Naive thymus-derived CD8-positive, alpha-beta T cell (primary cell): Measurements from ENCODE around the gene PREX1. TPM values are rescaled to one million over a fixed set of nuclear protein-coding genes. Genes with fewer than 3 reads are reported as not detected.
A peak's percentile ranks its signal among the peaks of the same experiment; 100 is the strongest.
"Not testable (repeated sequence)": the region's sequence is repeated elsewhere in the genome, so short reads cannot be mapped to it uniquely, and the experiment has no call there.

Experiments
- ATAC-seq, 2 donors: fragments of 150-1000 bp; cut with Tn5 transposase in 1 of 2; sonication (Bioruptor Pico), chemical (Tn5 transposase) in 1 of 2; 1 replicate in 1 of 2; 2 replicates in 1 of 2; pipeline ENCODE4 v1.10.0; 2021; ENCODE audit warnings: mild to moderate bottlenecking in 2 of 2, moderate library complexity in 2 of 2
- POLR2A ChIA-PET: fragments of 350-600 bp; sonication (Branson Sonifier 250); formaldehyde crosslinking; loops from one replicate; lab custom pipeline; 2021; ENCODE audit warnings: antibody characterized with exemption; lab: Charles Lee
- DNase-seq, 10 donors: peaks; one replicate each; pipeline versions ENCODE4 v3.0.0 to v3.0.0-alpha.2; 2020 to 2022
- H3K27ac Mint-ChIP-seq, 10 donors: one replicate each; pipeline ENCODE4 v1.8.0; 2020 to 2022; ENCODE audit warnings: mild to moderate bottlenecking in 10 of 10, mixed read lengths in 10 of 10, moderate library complexity in 4 of 10, inconsistent platforms in 1 of 10
- H3K27me3 Mint-ChIP-seq, 5 donors: one replicate each; pipeline ENCODE4 v1.8.0; 2021 to 2022; ENCODE audit warnings: mixed read lengths in 5 of 5
- H3K36me3 Mint-ChIP-seq, 3 donors: one replicate each; pipeline ENCODE4 v1.8.0; 2020 to 2022; ENCODE audit warnings: mixed read lengths in 3 of 3, mild to moderate bottlenecking in 2 of 3, inconsistent platforms in 1 of 3
- H3K4me1 Mint-ChIP-seq, 4 donors: one replicate each; pipeline ENCODE4 v1.8.0; 2021 to 2022; ENCODE audit warnings: mixed read lengths in 4 of 4
- H3K4me3 Mint-ChIP-seq, 10 donors: one replicate each; pipeline ENCODE4 v1.8.0; 2020 to 2022; ENCODE audit warnings: mild to moderate bottlenecking in 10 of 10, mixed read lengths in 10 of 10, moderate library complexity in 6 of 10, inconsistent platforms in 1 of 10
- H3K9me3 Mint-ChIP-seq, 9 donors: one replicate each; pipeline ENCODE4 v1.8.0; 2020 to 2022; ENCODE audit warnings: mixed read lengths in 9 of 9, mild to moderate bottlenecking in 3 of 9, inconsistent platforms in 1 of 9, moderate library complexity in 1 of 9
- polyA plus RNA-seq, 3 donors: library from polyadenylated mRNA; unstranded; fragments of 300-500 nt; fragmentation: Illumina TruSeq; gene quantifications; one replicate each; pipeline ENCODE4 v1.2.3, GENCODE V29; 2021
- total RNA-seq, 8 experiments: library from RNA in 2 of 8; stranded (reverse) in 2 of 8; gene quantifications; one replicate each; pipeline ENCODE4 v1.2.3 and lab custom pipeline; 2021 to 2026

Gene PREX1
- total and polyA plus RNA-seq, 5 experiments from 2014 or later = 14.4 to 141 (median 38.5) TPM

- no peaks in the 10 kb centered on the region for H3K27me3 Mint-ChIP-seq
- peak overlapping the region in 9 of 10 donors; percentile 87 to 98 (median 97) for H3K27ac Mint-ChIP-seq
- no peaks in the 10 kb centered on the region for H3K9me3 Mint-ChIP-seq
- peaks cover 0 to 5% (median 1%) of the 10 kb centered on the region in 3 donors for H3K36me3 Mint-ChIP-seq
- DNase-seq (no peak), ATAC-seq (peak in 1 of 2 donors; percentile 17)
- peaks cover 6 to 74% (median 27%) of the 10 kb centered on the region in 4 donors for H3K4me1 Mint-ChIP-seq
- POLR2A ChIA-PET = interaction anchor here (1.9 to 6.2 kb wide), 3 partner anchors 12 to 66 kb away, joined by 5 to 43 read pairs (median 9); partner anchors contain the start of gene PREX1
- peak overlapping the region in 9 of 10 donors; percentile 62 to 97 (median 66) for H3K4me3 Mint-ChIP-seq
Measured at GRCh38 chr20:48816282-48817205, 11.3 kb downstream of the PREX1 start.

GRCh38 chr20:48815537-48815936 lies 12.3 kb downstream of the PREX1 start:
- Mint-ChIP-seq H3K9me3 (no peaks in the 10 kb centered on the region), H3K27me3 (no peaks in the 10 kb centered on the region), H3K4me3 (peak overlapping the region in 7 of 10 donors; percentile 2 to 84 (median 46)), H3K4me1 (peaks cover 10 to 70% (median 30%) of the 10 kb centered on the region in 4 donors), H3K36me3 (peaks cover 0 to 6% (median 3%) of the 10 kb centered on the region in 3 donors), H3K27ac (peak overlapping the region in 6 of 10 donors; percentile 60 to 98 (median 94))
- ATAC-seq (no peak), DNase-seq (no peak)
- POLR2A ChIA-PET = no interaction called here

- no peak for ATAC-seq
- Mint-ChIP-seq H3K27me3 (no peaks in the 10 kb centered on the region), H3K36me3 (peaks cover 0 to 4% (median 3%) of the 10 kb centered on the region in 3 donors), H3K4me3 (peak overlapping the region in 5 of 10 donors; percentile 4 to 51 (median 12)), H3K4me1 (peaks cover 18 to 66% (median 32%) of the 10 kb centered on the region in 4 donors), H3K27ac (peak overlapping the region in 5 of 10 donors; percentile 60 to 98 (median 93)), H3K9me3 (no peaks in the 10 kb centered on the region)
- POLR2A ChIA-PET = interaction anchor here (1.0 kb wide), 1 partner anchor 14 kb away, joined by 3 read pairs; no protein-coding TSS in a partner anchor
- no peak for DNase-seq
Measured at GRCh38 chr20:48814633-48815032, 13.2 kb downstream of the PREX1 start.

DNA sequence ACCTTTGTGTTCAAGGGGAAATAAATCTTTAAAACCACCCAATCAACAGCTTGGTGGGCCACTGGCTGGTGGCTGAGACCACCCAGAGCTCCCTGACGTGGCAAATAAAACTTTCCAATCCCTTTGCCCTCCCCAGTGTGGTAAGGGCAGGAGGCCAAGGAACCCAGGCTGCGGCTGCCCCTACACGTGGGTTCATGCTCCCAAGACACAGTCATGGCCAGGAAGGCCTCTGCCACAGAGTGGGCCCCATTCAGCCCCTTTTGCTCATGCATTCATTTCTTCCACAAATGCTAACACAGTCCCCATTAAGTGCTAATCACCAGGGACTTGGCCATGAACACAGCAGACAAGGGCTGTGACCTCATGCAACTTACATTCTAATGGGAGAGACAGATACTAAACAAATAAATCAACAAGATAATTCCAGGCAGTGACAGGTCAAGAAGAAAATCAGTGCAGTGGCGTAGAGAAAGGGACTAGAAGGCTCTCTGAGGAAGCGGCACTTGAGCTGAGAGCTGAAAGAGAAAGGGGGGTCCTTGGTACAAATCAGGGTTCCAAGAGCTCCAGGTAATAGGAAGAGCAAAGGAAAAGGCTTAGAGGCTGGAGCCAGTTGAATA lies 13.8 kb downstream of the PREX1 start:
- DNase-seq (no peak), ATAC-seq (no peak)
- no peak overlapping the region for H3K4me3 Mint-ChIP-seq
- H3K36me3 Mint-ChIP-seq = peaks cover 0 to 4% (median 3%) of the 10 kb centered on the region in 3 donors
- H3K27ac Mint-ChIP-seq = no peak overlapping the region
- H3K9me3 Mint-ChIP-seq = no peaks in the 10 kb centered on the region
- POLR2A ChIA-PET = interaction anchor here (0.7 to 1.3 kb wide), 5 partner anchors 9 to 79 kb away, joined by 3 to 8 read pairs (median 3); no protein-coding TSS in a partner anchor
- H3K27me3 Mint-ChIP-seq = no peaks in the 10 kb centered on the region
- peaks cover 23 to 65% (median 34%) of the 10 kb centered on the region in 4 donors for H3K4me1 Mint-ChIP-seq

- Mint-ChIP-seq H3K27ac (no peak overlapping the region), H3K27me3 (no peaks in the 10 kb centered on the region), H3K4me1 (peaks cover 30 to 65% (median 38%) of the 10 kb centered on the region in 4 donors), H3K36me3 (peaks cover 0 to 8% (median 8%) of the 10 kb centered on the region in 3 donors), H3K9me3 (peaks cover 0 to 3% (median 0%) of the 10 kb centered on the region in 9 donors), H3K4me3 (no peak overlapping the region)
- POLR2A ChIA-PET = interaction anchor here (0.8 to 1.3 kb wide), 3 partner anchors 10 to 79 kb away, joined by 3 to 4 read pairs (median 3); no protein-coding TSS in a partner anchor
- ATAC-seq (peak in 1 of 2 donors; percentile 57), DNase-seq (no peak)
Measured at GRCh38 chr20:48813446-48813747, 14.4 kb downstream of the PREX1 start.

GRCh38 chr20:48812600-48813445 lies 15.0 kb downstream of the PREX1 start:
- peaks cover 0 to 3% (median 0%) of the 10 kb centered on the region in 9 donors for H3K9me3 Mint-ChIP-seq
- peaks cover 31 to 65% (median 38%) of the 10 kb centered on the region in 4 donors for H3K4me1 Mint-ChIP-seq
- H3K4me3 Mint-ChIP-seq = no peak overlapping the region
- no peak for DNase-seq
- H3K36me3 Mint-ChIP-seq = peaks cover 0 to 10% (median 8%) of the 10 kb centered on the region in 3 donors
- no peaks in the 10 kb centered on the region for H3K27me3 Mint-ChIP-seq
- POLR2A ChIA-PET = interaction anchor here (0.8 to 1.3 kb wide), 4 partner anchors 10 to 78 kb away, joined by 3 to 4 read pairs (median 3); partner anchors contain the start of gene PREX1
- no peak overlapping the region for H3K27ac Mint-ChIP-seq
- no peak for ATAC-seq

DNA sequence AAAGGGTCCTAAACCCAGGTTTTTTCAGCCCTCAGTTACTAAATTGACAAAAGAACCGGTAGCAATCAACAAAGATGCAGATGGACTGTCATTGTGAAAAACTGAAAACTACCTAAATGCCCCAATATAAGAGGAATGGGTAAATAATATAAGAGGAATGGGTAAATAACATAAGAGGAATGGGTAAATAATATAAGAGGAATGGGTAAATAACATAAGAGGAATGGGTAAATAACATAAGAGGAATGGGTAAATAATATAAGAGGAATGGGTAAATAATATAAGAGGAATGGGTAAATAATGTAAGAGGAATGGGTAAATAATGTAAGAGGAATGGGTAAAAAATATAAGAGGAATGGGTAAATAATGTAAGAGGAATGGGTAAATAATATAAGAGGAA lies 15.7 kb downstream of the PREX1 start:
- H3K4me3 Mint-ChIP-seq, H3K9me3 Mint-ChIP-seq, DNase-seq, ATAC-seq, H3K27me3 Mint-ChIP-seq: not testable (repeated sequence)
- Mint-ChIP-seq H3K4me1 (peaks cover 34 to 65% (median 38%) of the 10 kb centered on the region in 4 donors), H3K27ac (peak overlapping the region in 2 of 10 donors; percentile 23 to 73), H3K36me3 (peaks cover 0 to 15% (median 14%) of the 10 kb centered on the region in 3 donors)
- POLR2A ChIA-PET = interaction anchor here (1.3 kb wide), 2 partner anchors 15 to 16 kb away, joined by 3 read pairs; partner anchors contain the start of gene PREX1

GRCh38 chr20:48809673-48810072 lies 18.1 kb downstream of the PREX1 start:
- DNase-seq (no peak), ATAC-seq (no peak)
- peak overlapping the region in 5 of 10 donors; percentile 11 to 52 (median 29) for H3K4me3 Mint-ChIP-seq
- peak overlapping the region in 9 of 10 donors; percentile 13 to 89 (median 63) for H3K27ac Mint-ChIP-seq
- POLR2A ChIA-PET = interaction anchor here (0.6 kb wide), 1 partner anchor 47 kb away, joined by 3 read pairs; no protein-coding TSS in a partner anchor
- H3K27me3 Mint-ChIP-seq = no peaks in the 10 kb centered on the region
- H3K36me3 Mint-ChIP-seq = peaks cover 5 to 23% (median 21%) of the 10 kb centered on the region in 3 donors
- peaks cover 26 to 65% (median 57%) of the 10 kb centered on the region in 4 donors for H3K4me1 Mint-ChIP-seq
- H3K9me3 Mint-ChIP-seq = peaks cover 0 to 12% (median 4%) of the 10 kb centered on the region in 9 donors

GRCh38 chr20:48808382-48809034 lies 19.3 kb downstream of the PREX1 start:
- H3K4me1 Mint-ChIP-seq = peaks cover 32 to 74% (median 69%) of the 10 kb centered on the region in 4 donors
- no peak for ATAC-seq
- no peak for DNase-seq
- H3K36me3 Mint-ChIP-seq = peaks cover 5 to 30% (median 25%) of the 10 kb centered on the region in 3 donors
- peak overlapping the region in 9 of 10 donors; percentile 1 to 80 (median 72) for H3K27ac Mint-ChIP-seq
- H3K4me3 Mint-ChIP-seq = peak overlapping the region in 2 of 10 donors; percentile 45 to 49
- POLR2A ChIA-PET = interaction anchor here (0.5 to 1.2 kb wide), 2 partner anchors 10 to 18 kb away, joined by 3 to 5 read pairs; no protein-coding TSS in a partner anchor
- H3K9me3 Mint-ChIP-seq = peaks cover 0 to 12% (median 4%) of the 10 kb centered on the region in 9 donors
- no peaks in the 10 kb centered on the region for H3K27me3 Mint-ChIP-seq

GRCh38 chr20:48807586-48808381 lies 20.0 kb downstream of the PREX1 start:
- H3K27me3 Mint-ChIP-seq = no peaks in the 10 kb centered on the region
- ATAC-seq (no peak), DNase-seq (no peak)
- H3K4me3 Mint-ChIP-seq = peak overlapping the region in 1 of 10 donors; percentile 4
- POLR2A ChIA-PET = interaction anchor here (0.5 to 1.2 kb wide), 4 partner anchors 9 to 18 kb away, joined by 3 to 5 read pairs (median 3); no protein-coding TSS in a partner anchor
- H3K9me3 Mint-ChIP-seq = peaks cover 0 to 12% (median 4%) of the 10 kb centered on the region in 9 donors
- H3K27ac Mint-ChIP-seq = peak overlapping the region in 5 of 10 donors; percentile 24 to 73 (median 36)
- peaks cover 5 to 30% (median 25%) of the 10 kb centered on the region in 3 donors for H3K36me3 Mint-ChIP-seq
- H3K4me1 Mint-ChIP-seq = peaks cover 35 to 80% (median 75%) of the 10 kb centered on the region in 4 donors
